WTC11 (cell line): ENCODE measurements around the gene NEK5. TPM values are rescaled to one million over a fixed set of nuclear protein-coding genes. Genes with fewer than 3 reads are reported as not detected.

ENCODE experiments used
- ATAC-seq: fragments of 200-7000 bp; cut with Tn5 transposase; 2 replicates; pipeline ENCODE4 v1.10.0; 2021; ENCODE audit warnings: mild to moderate bottlenecking, moderate library complexity
- CTCF ChIA-PET: fragments of 300-600 bp; sonication (Branson Sonifier 250); formaldehyde crosslinking; loops from one replicate; lab custom pipeline; 2021; ENCODE audit warnings: antibody characterized with exemption; lab: Charles Lee
- POLR2A ChIA-PET: fragments of 350-600 bp; sonication (Branson Sonifier 250); formaldehyde crosslinking; loops from one replicate; lab custom pipeline; 2021; ENCODE audit warnings: antibody characterized with exemption; lab: Charles Lee
- DNase-seq: peaks from one replicate; pipeline ENCODE4 v3.0.0; 2021; ENCODE audit warnings: low spot score
- H3K27ac Mint-ChIP-seq: 2 replicates; pipeline ENCODE4 v1.8.0; 2021; ENCODE audit warnings: mixed read lengths
- H3K27me3 Mint-ChIP-seq: 2 replicates; pipeline ENCODE4 v1.8.0; 2021; ENCODE audit warnings: low read depth, mild to moderate bottlenecking, moderate library complexity, mixed read lengths
- H3K36me3 Mint-ChIP-seq: 2 replicates; pipeline ENCODE4 v1.8.0; 2021; ENCODE audit warnings: mixed read lengths
- H3K4me1 Mint-ChIP-seq: 2 replicates; pipeline ENCODE4 v1.8.0; 2022; ENCODE audit warnings: mixed read lengths
- H3K4me3 Mint-ChIP-seq: 2 replicates; pipeline ENCODE4 v1.8.0; 2021; ENCODE audit warnings: mild to moderate bottlenecking, moderate library complexity, mixed read lengths
- H3K9me3 Mint-ChIP-seq: 2 replicates; pipeline ENCODE4 v1.8.0; 2021; ENCODE audit warnings: mixed read lengths
- CBFB ChIP-seq: sonication (generic); formaldehyde crosslinking; IDR thresholded peaks from 2 replicates; pipeline ENCODE4 v1.8.1; 2022; ENCODE audit warnings: mild to moderate bottlenecking, low read depth, missing genetic modification reagents
- E2F4 ChIP-seq: sonication (generic); formaldehyde crosslinking; IDR thresholded peaks from 2 replicates; pipeline ENCODE4 v1.8.1; 2022; ENCODE audit warnings: low read depth, mild to moderate bottlenecking, moderate library complexity, missing genetic modification reagents, borderline replicate concordance
- E2F5 ChIP-seq: sonication (generic); formaldehyde crosslinking; IDR thresholded peaks from 2 replicates; pipeline ENCODE4 v1.8.1; 2022; ENCODE audit warnings: mild to moderate bottlenecking, moderate library complexity, missing genetic modification reagents
- ETV6 ChIP-seq: sonication (generic); formaldehyde crosslinking; IDR thresholded peaks from 2 replicates; pipeline ENCODE4 v1.8.1; 2022; ENCODE audit warnings: mild to moderate bottlenecking, missing genetic modification reagents
- HMGA2 ChIP-seq: fragments of 250-450 bp; sonication (Bioruptor Pico); IDR thresholded peaks from 2 replicates; pipeline ENCODE4 v1.4.0; 2021; ENCODE audit warnings: mild to moderate bottlenecking, moderate library complexity
- NR1H2 ChIP-seq: sonication (generic); formaldehyde crosslinking; IDR thresholded peaks from 2 replicates; pipeline ENCODE4 v1.9.0; 2021; ENCODE audit warnings: mild to moderate bottlenecking, moderate library complexity, missing genetic modification reagents
- PRRX2 ChIP-seq: fragments of 250-450 bp; sonication (Bioruptor Pico); IDR thresholded peaks from 2 replicates; pipeline ENCODE4 v1.8.0; 2021; ENCODE audit warnings: mild to moderate bottlenecking
- ZNF121 ChIP-seq: sonication (generic); formaldehyde crosslinking; IDR thresholded peaks from 2 replicates; pipeline ENCODE4 v1.8.0; 2023; ENCODE audit warnings: missing genetic modification reagents
- ZNF219 ChIP-seq: sonication (generic); formaldehyde crosslinking; IDR thresholded peaks from 2 replicates; pipeline ENCODE4 v1.8.0; 2023; ENCODE audit warnings: missing genetic modification reagents, mild to moderate bottlenecking, borderline replicate concordance
- ZNF317 ChIP-seq: sonication (generic); formaldehyde crosslinking; IDR thresholded peaks from 2 replicates; pipeline ENCODE4 v1.8.1; 2023; ENCODE audit warnings: low read depth, mild to moderate bottlenecking, moderate library complexity, missing genetic modification reagents, borderline replicate concordance
- ZNF396 ChIP-seq: fragments of 250-450 bp; sonication (Bioruptor Pico); IDR thresholded peaks from 2 replicates; pipeline ENCODE4 v1.8.0; 2021; ENCODE audit warnings: mild to moderate bottlenecking, moderate library complexity, borderline replicate concordance
- ZNF671 ChIP-seq: fragments of 250-450 bp; sonication (Bioruptor Pico); IDR thresholded peaks from 2 replicates; pipeline ENCODE4 v1.8.0; 2021; ENCODE audit warnings: mild to moderate bottlenecking
- ZSCAN18 ChIP-seq: fragments of 250-450 bp; sonication (Bioruptor Pico); IDR thresholded peaks from 2 replicates; pipeline ENCODE4 v2.1.2; 2022; ENCODE audit warnings: mild to moderate bottlenecking, moderate library complexity
- total RNA-seq: library from RNA; stranded (reverse); gene quantifications from 3 replicates; pipeline ENCODE4 v1.2.3, GENCODE V29; 2021
- TF ChIP-seq, protein P1 (sequence below): sonication (generic); formaldehyde crosslinking; IDR thresholded peaks from 2 replicates; pipeline ENCODE4 v1.8.1; 2022; ENCODE audit warnings: missing genetic modification reagents, borderline replicate concordance
- TF ChIP-seq, protein P2 (sequence below): sonication (generic); formaldehyde crosslinking; IDR thresholded peaks from 2 replicates; pipeline ENCODE4 v1.8.1; 2023; ENCODE audit warnings: mild to moderate bottlenecking, missing genetic modification reagents, moderate library complexity
- TF ChIP-seq, protein P3 (sequence below): fragments of 250-450 bp; sonication (Bioruptor Pico); IDR thresholded peaks from 2 replicates; pipeline ENCODE4 v1.9.0; 2021; ENCODE audit warnings: moderate library complexity, mild to moderate bottlenecking, inconsistent platforms, borderline replicate concordance

NEK5 gene
- total RNA-seq, 1 experiment from 2014 or later = 0.55 TPM

GRCh38 chr13:52162279-52163101 lies 33.6 kb upstream of the NEK5 start:
- no peak for ATAC-seq
- ChIA-PET CTCF (interaction anchor here (0.9 to 1.0 kb wide), 2 partner anchors 20 to 160 kb away, joined by 3 to 4 read pairs; no protein-coding TSS in a partner anchor), POLR2A (interaction anchor here (0.6 kb wide), 1 partner anchor 35 kb away, joined by 4 read pairs; no protein-coding TSS in a partner anchor)
- Mint-ChIP-seq H3K36me3 (peaks cover 7% of the 10 kb centered on the region), H3K27me3 (peaks cover 14% of the 10 kb centered on the region), H3K4me1 (peaks cover 25% of the 10 kb centered on the region), H3K9me3 (peaks cover 4% of the 10 kb centered on the region), H3K27ac (no peak overlapping the region), H3K4me3 (no peak overlapping the region)
- DNase-seq = no peak
- TF ChIP-seq ETV6 (CRISPR knock-in tag) = no peak
- TF ChIP-seq HMGA2 (CRISPR knock-in tag) = no peak
- no peak for TF ChIP-seq ZNF219 (CRISPR knock-in tag)
- TF ChIP-seq E2F4 = no peak
- no peak for TF ChIP-seq ZNF396
- no peak for TF ChIP-seq PRRX2 (CRISPR knock-in tag)
- no peak for TF ChIP-seq ZNF671 (CRISPR knock-in tag)
- TF ChIP-seq CBFB (CRISPR knock-in tag) = no peak
- TF ChIP-seq, protein P1, sequence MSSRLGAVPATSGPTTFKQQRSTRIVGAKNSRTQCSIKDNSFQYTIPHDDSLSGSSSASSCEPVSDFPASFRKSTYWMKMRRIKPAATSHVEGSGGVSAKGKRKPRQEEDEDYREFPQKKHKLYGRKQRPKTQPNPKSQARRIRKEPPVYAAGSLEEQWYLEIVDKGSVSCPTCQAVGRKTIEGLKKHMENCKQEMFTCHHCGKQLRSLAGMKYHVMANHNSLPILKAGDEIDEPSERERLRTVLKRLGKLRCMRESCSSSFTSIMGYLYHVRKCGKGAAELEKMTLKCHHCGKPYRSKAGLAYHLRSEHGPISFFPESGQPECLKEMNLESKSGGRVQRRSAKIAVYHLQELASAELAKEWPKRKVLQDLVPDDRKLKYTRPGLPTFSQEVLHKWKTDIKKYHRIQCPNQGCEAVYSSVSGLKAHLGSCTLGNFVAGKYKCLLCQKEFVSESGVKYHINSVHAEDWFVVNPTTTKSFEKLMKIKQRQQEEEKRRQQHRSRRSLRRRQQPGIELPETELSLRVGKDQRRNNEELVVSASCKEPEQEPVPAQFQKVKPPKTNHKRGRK = no peak

GRCh38 chr13:52161181-52161646 lies 32.3 kb upstream of the NEK5 start:
- POLR2A ChIA-PET = no interaction called here
- DNase-seq (no peak), ATAC-seq (no peak)
- peaks cover 14% of the 10 kb centered on the region for H3K27me3 Mint-ChIP-seq
- CTCF ChIA-PET = interaction anchor here (1.4 kb wide), 1 partner anchor 290 kb away, joined by 4 read pairs; no protein-coding TSS in a partner anchor
- H3K9me3 Mint-ChIP-seq = peaks cover 4% of the 10 kb centered on the region
- H3K4me3 Mint-ChIP-seq = no peak overlapping the region
- peaks cover 38% of the 10 kb centered on the region for H3K4me1 Mint-ChIP-seq
- H3K36me3 Mint-ChIP-seq = peaks cover 4% of the 10 kb centered on the region
- no peak overlapping the region for H3K27ac Mint-ChIP-seq
- no peak for TF ChIP-seq ZSCAN18 (CRISPR knock-in tag)
- TF ChIP-seq ZNF317 (CRISPR knock-in tag) = no peak
- TF ChIP-seq, protein P2, sequence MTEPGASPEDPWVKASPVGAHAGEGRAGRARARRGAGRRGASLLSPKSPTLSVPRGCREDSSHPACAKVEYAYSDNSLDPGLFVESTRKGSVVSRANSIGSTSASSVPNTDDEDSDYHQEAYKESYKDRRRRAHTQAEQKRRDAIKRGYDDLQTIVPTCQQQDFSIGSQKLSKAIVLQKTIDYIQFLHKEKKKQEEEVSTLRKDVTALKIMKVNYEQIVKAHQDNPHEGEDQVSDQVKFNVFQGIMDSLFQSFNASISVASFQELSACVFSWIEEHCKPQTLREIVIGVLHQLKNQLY (CRISPR knock-in tag) = no peak
- no peak for TF ChIP-seq ZNF219 (CRISPR knock-in tag)

DNA sequence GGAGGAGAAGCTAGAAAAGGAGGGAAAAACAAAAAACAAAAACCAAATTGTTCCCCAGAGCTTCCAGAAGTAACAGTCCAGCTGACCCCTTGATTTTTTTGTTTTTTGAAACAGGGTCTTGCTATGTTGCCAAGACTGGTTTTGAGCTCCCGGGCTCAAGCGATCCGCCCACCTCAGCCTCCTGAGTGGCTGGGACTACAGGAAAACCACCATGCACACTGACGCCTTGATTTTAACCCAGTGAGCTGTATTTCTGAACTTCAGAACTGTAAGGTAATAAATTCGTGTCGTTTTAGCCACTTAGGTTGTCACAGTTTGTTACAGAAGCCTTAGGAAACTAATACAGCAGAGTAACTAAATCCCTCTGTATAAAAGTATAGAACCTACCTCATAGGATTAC lies 31.6 kb upstream of the NEK5 start:
- ATAC-seq = no peak
- DNase-seq = no peak
- ChIA-PET CTCF (interaction anchor here (1.4 to 1.7 kb wide), 3 partner anchors 34 to 290 kb away, joined by 4 read pairs; no protein-coding TSS in a partner anchor), POLR2A (no interaction called here)
- no peak for TF ChIP-seq PRRX2 (CRISPR knock-in tag)
- Mint-ChIP-seq H3K9me3 (peaks cover 4% of the 10 kb centered on the region), H3K4me3 (no peak overlapping the region), H3K36me3 (peaks cover 4% of the 10 kb centered on the region), H3K4me1 (peaks cover 41% of the 10 kb centered on the region), H3K27ac (no peak overlapping the region), H3K27me3 (peaks cover 14% of the 10 kb centered on the region)

DNA sequence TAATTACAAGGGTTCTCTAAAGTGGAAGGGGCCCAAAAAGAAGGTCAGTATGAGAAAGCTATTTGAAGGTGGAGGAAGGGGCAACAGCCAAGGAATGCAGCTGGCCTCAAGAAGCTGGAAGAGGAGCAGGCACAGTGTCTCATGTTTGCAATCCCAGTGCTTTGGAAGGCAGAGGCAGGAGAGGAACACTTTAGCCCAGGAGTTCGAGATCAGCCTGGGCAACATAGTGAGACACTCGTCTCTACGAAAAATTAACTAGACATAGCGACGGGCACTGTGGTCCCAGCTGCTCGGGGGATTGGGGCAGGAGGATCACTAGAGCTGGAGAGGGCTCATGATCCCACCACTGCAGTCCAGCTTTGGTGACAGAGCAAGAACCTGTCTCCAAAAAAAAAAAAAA lies 31.2 kb upstream of the NEK5 start:
- peaks cover 44% of the 10 kb centered on the region for H3K4me1 Mint-ChIP-seq
- POLR2A ChIA-PET = no interaction called here

More for the DNA sequence above, 31.2 kb upstream of the NEK5 start:
- H3K36me3 Mint-ChIP-seq = peaks cover 4% of the 10 kb centered on the region
- ATAC-seq (no peak), DNase-seq (no peak)
- peaks cover 14% of the 10 kb centered on the region for H3K27me3 Mint-ChIP-seq
- H3K27ac Mint-ChIP-seq = no peak overlapping the region
- CTCF ChIA-PET = interaction anchor here (0.9 to 1.7 kb wide), 4 partner anchors 35 to 291 kb away, joined by 3 to 4 read pairs (median 4); no protein-coding TSS in a partner anchor
- no peak for TF ChIP-seq E2F5 (CRISPR knock-in tag)
- TF ChIP-seq, protein P3, sequence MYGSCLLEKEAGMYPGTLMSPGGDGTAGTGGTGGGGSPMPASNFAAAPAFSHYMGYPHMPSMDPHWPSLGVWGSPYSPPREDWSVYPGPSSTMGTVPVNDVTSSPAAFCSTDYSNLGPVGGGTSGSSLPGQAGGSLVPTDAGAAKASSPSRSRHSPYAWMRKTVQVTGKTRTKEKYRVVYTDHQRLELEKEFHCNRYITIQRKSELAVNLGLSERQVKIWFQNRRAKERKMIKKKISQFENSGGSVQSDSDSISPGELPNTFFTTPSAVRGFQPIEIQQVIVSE (CRISPR knock-in tag) = no peak
- peak; percentile 57; the same call in 1 of the 2 replicates for TF ChIP-seq ZNF121 (CRISPR knock-in tag)
- no peak for TF ChIP-seq NR1H2 (CRISPR knock-in tag)
- no peak for TF ChIP-seq ZNF219 (CRISPR knock-in tag)
- H3K4me3 Mint-ChIP-seq = peak overlapping the region; percentile 80
- peaks cover 4% of the 10 kb centered on the region for H3K9me3 Mint-ChIP-seq
